HG03103 (cell line): ENCODE results near the gene RPS14.

ENCODE experiments used
- ATAC-seq: cut with Tn5 transposase; IDR thresholded peaks from one replicate; pipeline ENCODE4 v1.9.1; 2021; ENCODE audit warnings: low read depth; ENCODE audit not compliant: unreplicated experiment

Gene RPS14

GRCh38 chr5:150449517-150450339 is at the start of gene RPS14:
Gene RPS14 (minus strand): TSS chr5:150449739. CDS start chr5:150447733, 2,006 bp downstream.
- peak; percentile 89 for ATAC-seq

- ATAC-seq, result no peak
These were observed 49.4 kb upstream of the RPS14 start for GRCh38 chr5:150498971-150499370.

- ATAC-seq, result no peak
These were observed 49.0 kb upstream of the RPS14 start for GRCh38 chr5:150498501-150498900.

- no peak for ATAC-seq
These were observed 48.4 kb upstream of the RPS14 start for GRCh38 chr5:150497989-150498317.

GRCh38 chr5:150497274-150497988 is 47.9 kb upstream of the RPS14 start:
- no peak for ATAC-seq

GRCh38 chr5:150496534-150496933 is 47.0 kb upstream of the RPS14 start:
- ATAC-seq, result no peak

GRCh38 chr5:150496098-150496497 is 46.6 kb upstream of the RPS14 start:
- no peak for ATAC-seq

- ATAC-seq, result no peak
These were observed 43.1 kb upstream of the RPS14 start for GRCh38 chr5:150492621-150493020.

- ATAC-seq, result no peak
These were observed 42.3 kb upstream of the RPS14 start for GRCh38 chr5:150491876-150492275.

- ATAC-seq, result no peak
These were observed 41.2 kb upstream of the RPS14 start for GRCh38 chr5:150490754-150491153.

GRCh38 chr5:150490296-150490669 is 40.7 kb upstream of the RPS14 start:
- ATAC-seq, result no peak

- ATAC-seq, result peak; percentile 76
These were observed 40.1 kb upstream of the RPS14 start for GRCh38 chr5:150489360-150490295.

GRCh38 chr5:150488519-150489359 is 39.2 kb upstream of the RPS14 start:
- no peak for ATAC-seq

GRCh38 chr5:150487199-150488061 is 37.9 kb upstream of the RPS14 start:
- no peak for ATAC-seq

GRCh38 chr5:150486402-150487198 is 37.1 kb upstream of the RPS14 start:
- no peak for ATAC-seq

GRCh38 chr5:150485693-150486401 is 36.3 kb upstream of the RPS14 start:
- ATAC-seq, result no peak

GRCh38 chr5:150484964-150485692 is 35.6 kb upstream of the RPS14 start:
- ATAC-seq, result no peak
